Ovary (tissue), 3 donors: ENCODE data around the gene PCBP3.

Experiments
- POLR2A ChIP-seq: fragments of 450-650 bp; IDR thresholded peaks from one replicate; pipeline ENCODE4 v1.6.1; 2017; ENCODE audit warnings: antibody characterized with exemption, mild to moderate bottlenecking, moderate library complexity
- TF ChIP-seq, protein P1 (sequence below), 3 donors: fragments of 450-650 bp in 2 of 3; fragments of 200-600 bp in 1 of 3; IDR thresholded peaks; one replicate each; pipeline versions ENCODE4 v1.5.1 to v1.8.0; 2016 to 2022; ENCODE audit warnings: antibody characterized with exemption in 3 of 3, mild to moderate bottlenecking in 1 of 3
- donor health status: DM: no; HTN: no; CAD: no.

GRCh38 chr21:45855248-45855811 lies 211.8 kb downstream of the PCBP3 start:
- TF ChIP-seq, protein P1, sequence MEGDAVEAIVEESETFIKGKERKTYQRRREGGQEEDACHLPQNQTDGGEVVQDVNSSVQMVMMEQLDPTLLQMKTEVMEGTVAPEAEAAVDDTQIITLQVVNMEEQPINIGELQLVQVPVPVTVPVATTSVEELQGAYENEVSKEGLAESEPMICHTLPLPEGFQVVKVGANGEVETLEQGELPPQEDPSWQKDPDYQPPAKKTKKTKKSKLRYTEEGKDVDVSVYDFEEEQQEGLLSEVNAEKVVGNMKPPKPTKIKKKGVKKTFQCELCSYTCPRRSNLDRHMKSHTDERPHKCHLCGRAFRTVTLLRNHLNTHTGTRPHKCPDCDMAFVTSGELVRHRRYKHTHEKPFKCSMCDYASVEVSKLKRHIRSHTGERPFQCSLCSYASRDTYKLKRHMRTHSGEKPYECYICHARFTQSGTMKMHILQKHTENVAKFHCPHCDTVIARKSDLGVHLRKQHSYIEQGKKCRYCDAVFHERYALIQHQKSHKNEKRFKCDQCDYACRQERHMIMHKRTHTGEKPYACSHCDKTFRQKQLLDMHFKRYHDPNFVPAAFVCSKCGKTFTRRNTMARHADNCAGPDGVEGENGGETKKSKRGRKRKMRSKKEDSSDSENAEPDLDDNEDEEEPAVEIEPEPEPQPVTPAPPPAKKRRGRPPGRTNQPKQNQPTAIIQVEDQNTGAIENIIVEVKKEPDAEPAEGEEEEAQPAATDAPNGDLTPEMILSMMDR (IDR thresholded peaks at IDR 0.05): no peak
- no peak for TF ChIP-seq POLR2A
